Activated CD4-positive, alpha-beta T cell treated with anti-CD3 and anti-CD28 coated beads, Interleukin-2, amount 10 ng/mL, durations not matched to agents 24 days and 14 days (primary cell): ENCODE measurements around the gene CLIC4. TPM values are rescaled to one million over a fixed set of nuclear protein-coding genes. Genes with fewer than 3 reads are reported as not detected.

Experiments used
- DNase-seq: peaks from one replicate; pipeline ENCODE4 v3.0.0; 2022
- H3K27ac Mint-ChIP-seq: one replicate; pipeline ENCODE4 v1.8.0; 2022; ENCODE audit warnings: mild to moderate bottlenecking, mixed read lengths
- H3K27me3 Mint-ChIP-seq: one replicate; pipeline ENCODE4 v1.8.0; 2022; ENCODE audit warnings: mixed read lengths
- H3K36me3 Mint-ChIP-seq: one replicate; pipeline ENCODE4 v1.8.0; 2022; ENCODE audit warnings: low read depth, mild to moderate bottlenecking, mixed read lengths
- H3K4me1 Mint-ChIP-seq: one replicate; pipeline ENCODE4 v1.8.0; 2021; ENCODE audit warnings: mixed read lengths
- H3K4me3 Mint-ChIP-seq: one replicate; pipeline ENCODE4 v1.8.0; 2022; ENCODE audit warnings: mild to moderate bottlenecking, moderate library complexity, mixed read lengths
- H3K9me3 Mint-ChIP-seq: one replicate; pipeline ENCODE4 v1.8.0; 2021; ENCODE audit warnings: mixed read lengths
- intact Hi-C: fragments of 100-400 bp; cut with micrococcal nuclease; formaldehyde crosslinking; loops from one replicate; pipeline ENCODE4 v1.15.1; 2023
- total RNA-seq: library from RNA; stranded (reverse); gene quantifications from 2 replicates; pipeline ENCODE4 v1.2.3, GENCODE V29; 2022

CLIC4 gene
- total RNA-seq, 1 donor from 2014 or later, result 17.4 TPM

- intact Hi-C loops, result no loop called here
- no peak overlapping the region for H3K4me3 Mint-ChIP-seq
- DNase-seq, result no peak
- H3K27ac Mint-ChIP-seq, result no peak overlapping the region
- H3K36me3 Mint-ChIP-seq, result peaks cover 9% of the 10 kb centered on the region
- H3K9me3 Mint-ChIP-seq, result peaks cover 9% of the 10 kb centered on the region
- peaks cover 2% of the 10 kb centered on the region for H3K4me1 Mint-ChIP-seq
- peaks cover 4% of the 10 kb centered on the region for H3K27me3 Mint-ChIP-seq
Observed at GRCh38 chr1:24892188-24893153, 147.2 kb downstream of the CLIC4 start.

- Mint-ChIP-seq H3K4me1 (peaks cover 5% of the 10 kb centered on the region), H3K27me3 (peaks cover 4% of the 10 kb centered on the region), H3K9me3 (peaks cover 9% of the 10 kb centered on the region), H3K4me3 (no peak overlapping the region), H3K27ac (no peak overlapping the region), H3K36me3 (peaks cover 12% of the 10 kb centered on the region)
- DNase-seq, result no peak
- intact Hi-C loops, result no loop called here
Observed at GRCh38 chr1:24893431-24893830, 148.2 kb downstream of the CLIC4 start.

Other genes starting within 250 kb of the CLIC4 start
- gene RCAN3, start 242.6 kb upstream of the CLIC4 start, total RNA-seq, result 31.2 and 31.6 TPM in 2 replicates
- gene NCMAP, start 189.4 kb upstream of the CLIC4 start, total RNA-seq, result not detected in 2 replicates
- 258 and 261 TPM in 2 replicates for gene SRRM1, start 102.1 kb upstream of the CLIC4 start, total RNA-seq
- gene RUNX3, start 184.8 kb downstream of the CLIC4 start, total RNA-seq, result 110 and 112 TPM in 2 replicates